Peyer's patch (tissue), 4 donors: ENCODE results near the gene BGN. TPM values are rescaled to one million over a fixed set of nuclear protein-coding genes. Genes with fewer than 3 reads are reported as not detected.

Source experiments
- DNase-seq, 3 donors: peaks; one replicate each; pipeline ENCODE4 v3.0.0-alpha.2; 2017 to 2019
- H3K27ac ChIP-seq, 4 donors: fragments of 200-600 bp; sonication (generic); one replicate each; pipeline ENCODE4 v1.5.1; 2016 to 2019
- H3K27me3 ChIP-seq, 2 donors: fragments of 200-600 bp; sonication (generic); one replicate each; pipeline ENCODE4 v1.5.1; 2019
- H3K36me3 ChIP-seq, 3 donors: fragments of 200-600 bp; sonication (generic); one replicate each; pipeline ENCODE4 v1.5.1; 2016 to 2019
- H3K4me1 ChIP-seq, 4 donors: fragments of 200-600 bp; sonication (generic); one replicate each; pipeline ENCODE4 v1.5.1; 2016 to 2019
- H3K4me3 ChIP-seq, 4 donors: fragments of 200-600 bp; sonication (generic); 1 replicate in 3 of 4; 2 replicates in 1 of 4; pipeline ENCODE4 v1.5.1; 2016 to 2019; ENCODE audit warnings: mild to moderate bottlenecking in 1 of 4
- H3K9me3 ChIP-seq, 4 donors: fragments of 200-600 bp; sonication (generic); one replicate each; pipeline ENCODE4 v1.5.1; 2016 to 2019; ENCODE audit warnings: mild to moderate bottlenecking in 1 of 4
- POLR2A ChIP-seq, 2 donors: fragments of 450-650 bp; IDR thresholded peaks; one replicate each; pipeline ENCODE4 v1.5.1; 2017; ENCODE audit warnings: antibody characterized with exemption in 2 of 2, mild to moderate bottlenecking in 2 of 2, moderate library complexity in 2 of 2
- total RNA-seq, 4 donors: library from RNA; depleted of rRNA; stranded (reverse); fragments of >200 nt; gene quantifications; one replicate each; pipeline ENCODE4 v1.1.0, GENCODE V29; 2016
- TF ChIP-seq, protein P1 (sequence below), 6 experiments: fragments of 450-650 bp in 4 of 6; fragments of 200-600 bp in 2 of 6; sonication (generic) in 1 of 6; IDR thresholded peaks; one replicate each; pipeline ENCODE4 v1.5.1; 2017 to 2019; ENCODE audit warnings: antibody characterized with exemption in 6 of 6, mild to moderate bottlenecking in 3 of 6, moderate library complexity in 1 of 6

Gene BGN
- total RNA-seq, 4 donors from 2014 or later = 2.5 to 28.9 (median 11.7) TPM

DNA sequence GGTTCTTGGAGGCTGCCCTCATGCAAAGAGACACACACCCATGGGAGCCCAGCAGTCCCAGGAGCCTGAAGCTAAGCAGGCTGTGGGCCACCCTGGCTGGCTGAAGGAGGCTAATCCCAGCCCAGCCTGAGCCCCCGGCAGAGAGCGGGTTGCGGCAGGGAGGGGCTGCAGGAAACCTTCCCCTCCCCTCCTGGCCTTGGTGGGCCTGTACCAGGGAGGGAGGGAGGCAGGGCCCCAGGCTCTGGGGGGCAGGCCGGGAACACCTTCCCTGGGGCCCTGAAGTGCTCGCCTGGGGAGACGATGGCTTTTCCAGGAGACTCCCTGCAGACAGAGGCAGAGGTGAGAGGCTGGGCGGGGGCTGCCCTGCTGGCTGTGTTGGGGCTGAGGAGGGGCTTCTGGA is 3.7 kb downstream of the BGN start:
- no peak for DNase-seq
- no peak overlapping the region for H3K4me3 ChIP-seq
- H3K4me1 ChIP-seq = no peaks in the 10 kb centered on the region
- no peak overlapping the region for H3K27ac ChIP-seq
- no peaks in the 10 kb centered on the region for H3K27me3 ChIP-seq
- H3K36me3 ChIP-seq = no peaks in the 10 kb centered on the region
- no peaks in the 10 kb centered on the region for H3K9me3 ChIP-seq
- TF ChIP-seq POLR2A (IDR thresholded peaks at IDR 0.05) = no peak
- TF ChIP-seq, protein P1, sequence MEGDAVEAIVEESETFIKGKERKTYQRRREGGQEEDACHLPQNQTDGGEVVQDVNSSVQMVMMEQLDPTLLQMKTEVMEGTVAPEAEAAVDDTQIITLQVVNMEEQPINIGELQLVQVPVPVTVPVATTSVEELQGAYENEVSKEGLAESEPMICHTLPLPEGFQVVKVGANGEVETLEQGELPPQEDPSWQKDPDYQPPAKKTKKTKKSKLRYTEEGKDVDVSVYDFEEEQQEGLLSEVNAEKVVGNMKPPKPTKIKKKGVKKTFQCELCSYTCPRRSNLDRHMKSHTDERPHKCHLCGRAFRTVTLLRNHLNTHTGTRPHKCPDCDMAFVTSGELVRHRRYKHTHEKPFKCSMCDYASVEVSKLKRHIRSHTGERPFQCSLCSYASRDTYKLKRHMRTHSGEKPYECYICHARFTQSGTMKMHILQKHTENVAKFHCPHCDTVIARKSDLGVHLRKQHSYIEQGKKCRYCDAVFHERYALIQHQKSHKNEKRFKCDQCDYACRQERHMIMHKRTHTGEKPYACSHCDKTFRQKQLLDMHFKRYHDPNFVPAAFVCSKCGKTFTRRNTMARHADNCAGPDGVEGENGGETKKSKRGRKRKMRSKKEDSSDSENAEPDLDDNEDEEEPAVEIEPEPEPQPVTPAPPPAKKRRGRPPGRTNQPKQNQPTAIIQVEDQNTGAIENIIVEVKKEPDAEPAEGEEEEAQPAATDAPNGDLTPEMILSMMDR (IDR thresholded peaks at IDR 0.05) = no peak

DNA sequence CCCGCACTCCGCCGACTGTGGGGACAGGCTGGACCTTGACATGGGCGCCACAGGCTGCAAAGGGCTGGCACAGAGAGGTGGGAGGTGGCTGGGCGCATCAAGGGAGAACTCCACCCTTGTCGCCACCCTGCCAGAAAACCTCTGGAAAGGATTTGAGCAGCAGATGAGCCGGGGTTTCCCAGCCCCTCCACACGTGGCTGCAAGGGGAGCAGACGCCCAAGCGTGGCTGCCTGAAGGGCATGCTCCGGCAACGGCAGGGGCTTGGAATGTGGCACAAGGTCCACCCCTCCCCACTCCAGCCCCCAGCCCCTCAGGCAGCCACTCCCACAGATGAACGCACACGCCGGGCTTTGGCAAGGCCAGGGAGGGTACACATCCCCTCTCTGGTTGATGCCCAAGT is 4.6 kb downstream of the BGN start:
- Histone ChIP-seq H3K36me3 (no peaks in the 10 kb centered on the region), H3K9me3 (no peaks in the 10 kb centered on the region), H3K4me1 (no peaks in the 10 kb centered on the region), H3K27ac (no peak overlapping the region), H3K4me3 (no peak overlapping the region), H3K27me3 (no peaks in the 10 kb centered on the region)
- no peak for DNase-seq
- TF ChIP-seq, protein P1 (IDR thresholded peaks at IDR 0.05) = no peak
- no peak for TF ChIP-seq POLR2A (IDR thresholded peaks at IDR 0.05)

DNA sequence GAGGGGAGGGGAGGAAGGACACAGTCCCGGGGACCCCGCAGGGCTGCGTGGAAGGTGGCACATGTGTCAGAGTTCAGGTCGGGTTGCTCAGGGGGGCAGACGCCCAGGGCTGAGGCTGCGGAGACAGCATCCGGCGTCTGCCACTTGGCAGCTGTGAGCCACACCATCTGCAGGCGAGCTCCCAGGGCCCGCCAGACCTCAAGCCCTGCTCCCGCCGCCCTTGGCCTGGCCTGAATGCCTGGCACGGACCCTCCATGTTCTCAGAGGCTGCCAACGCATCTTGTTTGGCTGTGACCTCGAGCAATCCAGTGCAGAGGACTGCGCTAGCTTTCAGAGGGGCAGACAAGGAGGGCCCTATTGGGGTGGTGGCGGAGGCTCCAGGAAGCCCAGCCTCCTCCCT is 5.1 kb downstream of the BGN start:
- H3K27ac ChIP-seq = no peak overlapping the region

DNA sequence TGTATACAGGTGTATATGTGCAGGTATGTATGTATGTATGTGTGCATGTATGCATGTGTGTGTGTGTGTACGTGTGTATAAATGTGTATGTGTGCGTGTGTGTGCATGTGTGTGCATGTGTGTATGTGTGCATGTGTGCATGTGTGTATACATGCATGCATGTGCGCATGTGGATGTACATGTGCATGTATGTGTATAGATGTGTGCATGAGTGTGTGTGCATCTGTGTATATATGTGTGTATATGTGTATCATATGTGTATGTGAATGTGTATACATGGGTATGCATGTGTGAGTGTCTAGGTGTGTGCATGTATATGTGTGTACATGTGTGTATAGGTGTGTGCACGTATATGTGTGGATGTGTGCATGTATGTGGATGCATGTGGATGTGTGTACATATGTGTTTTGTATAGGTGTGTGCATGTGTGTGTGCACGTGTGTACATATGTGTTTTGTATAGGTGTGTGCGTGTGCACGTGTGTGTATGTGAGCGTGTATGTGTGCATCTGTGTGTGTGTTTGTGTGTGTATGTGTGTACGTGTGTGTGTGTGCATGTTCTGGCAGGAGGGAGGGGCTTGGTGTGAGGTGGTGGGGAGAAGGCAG is 6.0 kb downstream of the BGN start:
- no peak overlapping the region for H3K27ac ChIP-seq
- no peak overlapping the region for H3K4me3 ChIP-seq
- no peak for TF ChIP-seq POLR2A (IDR thresholded peaks at IDR 0.05)
- TF ChIP-seq, protein P1 (IDR thresholded peaks at IDR 0.05) = no peak
- no peaks in the 10 kb centered on the region for H3K36me3 ChIP-seq
- H3K9me3 ChIP-seq = no peaks in the 10 kb centered on the region
- no peaks in the 10 kb centered on the region for H3K4me1 ChIP-seq
- H3K27me3 ChIP-seq = no peaks in the 10 kb centered on the region
- no peak for DNase-seq

More for the DNA sequence above, 5.1 kb downstream of the BGN start:
- TF ChIP-seq POLR2A (IDR thresholded peaks at IDR 0.05) = no peak
- TF ChIP-seq, protein P1 (IDR thresholded peaks at IDR 0.05) = no peak
- Histone ChIP-seq H3K4me3 (no peak overlapping the region), H3K4me1 (no peaks in the 10 kb centered on the region), H3K27me3 (no peaks in the 10 kb centered on the region), H3K36me3 (no peaks in the 10 kb centered on the region), H3K9me3 (no peaks in the 10 kb centered on the region)
- DNase-seq = no peak

DNA sequence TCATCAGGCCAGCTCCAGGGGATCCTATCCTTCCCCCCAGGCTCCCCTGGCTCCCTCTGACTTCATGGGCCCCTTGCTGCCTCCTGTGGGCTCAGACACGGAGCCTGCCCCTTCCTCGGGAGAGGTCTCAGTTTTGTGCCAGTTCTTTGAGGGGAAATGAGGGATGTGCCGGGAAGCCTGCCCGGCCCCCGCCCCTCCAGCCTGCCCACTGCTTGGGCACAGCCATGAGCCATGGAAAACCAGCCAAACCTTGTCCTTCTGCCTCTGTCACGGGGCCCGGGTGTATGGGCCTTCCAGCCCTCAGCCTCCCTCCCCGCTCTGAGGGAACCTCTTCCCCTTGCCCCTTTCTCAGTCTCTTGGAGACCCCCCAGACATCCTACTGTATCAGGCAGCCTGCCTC is 6.8 kb downstream of the BGN start:
- Histone ChIP-seq H3K27me3 (no peaks in the 10 kb centered on the region), H3K9me3 (no peaks in the 10 kb centered on the region), H3K4me3 (no peak overlapping the region), H3K4me1 (no peaks in the 10 kb centered on the region), H3K36me3 (no peaks in the 10 kb centered on the region), H3K27ac (no peak overlapping the region)
- DNase-seq = no peak
- TF ChIP-seq, protein P1 (IDR thresholded peaks at IDR 0.05) = no peak

DNA sequence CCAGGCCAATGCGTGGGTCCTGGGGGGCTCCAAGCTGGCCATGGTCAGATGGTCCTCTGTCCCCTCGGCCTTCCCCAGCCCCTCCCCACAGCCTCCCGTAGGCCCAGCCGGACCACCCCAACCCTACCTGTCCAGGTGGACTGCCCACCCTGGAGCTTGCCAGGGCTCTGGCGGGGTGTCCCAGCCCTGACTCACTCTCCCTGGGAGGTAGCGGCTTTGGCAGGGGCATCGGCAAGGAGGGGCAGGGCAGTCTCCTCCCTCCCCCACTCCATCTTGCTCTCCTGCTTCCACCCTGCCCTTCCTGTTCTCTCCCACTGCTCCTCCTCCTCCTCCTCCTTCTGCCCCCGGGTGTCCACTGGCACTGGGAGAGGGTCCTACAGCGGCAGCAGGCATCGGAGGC is 7.4 kb downstream of the BGN start:
- no peak overlapping the region for H3K27ac ChIP-seq
- no peak overlapping the region for H3K4me3 ChIP-seq
- no peaks in the 10 kb centered on the region for H3K4me1 ChIP-seq
- H3K27me3 ChIP-seq = no peaks in the 10 kb centered on the region
- TF ChIP-seq, protein P1 (IDR thresholded peaks at IDR 0.05) = no peak
- TF ChIP-seq POLR2A (IDR thresholded peaks at IDR 0.05) = no peak
- H3K9me3 ChIP-seq = no peaks in the 10 kb centered on the region
- DNase-seq = no peak
- no peaks in the 10 kb centered on the region for H3K36me3 ChIP-seq
